ENCODE results near the gene LPCAT1. TPM values are rescaled to one million over a fixed set of nuclear protein-coding genes. Genes with fewer than 3 reads are reported as not detected.

LPCAT1 gene
- total and polyA plus RNA-seq, 2 of the 13 experiments (the other 11 are each of a cell fraction or from before 2014, with no cell fraction given), result 29.8 to 90.6 TPM

- H3K4me3 ChIP-seq (replicated peaks in 1 of 3; ENCODE audit: insufficient read depth in 1 of 3, low read depth in 2 of 3, low read length in 3 of 3), result no peak overlapping the region
- in situ Hi-C loops (cut with HindIII; ENCODE audit: extremely low pct_ligation_motif_present, low pct_unique_long_range_greater_than_20kb), result no loop called here
- 68% methylated on average over 6 of the region's 21 CpGs for WGBS (ENCODE audit: low lambda C conversion rate)
- H3K27me3 ChIP-seq (ENCODE audit: control insufficient read depth in 1 of 2, insufficient read depth in 2 of 2, low read length in 2 of 2), result peaks cover 5 to 53% of the 10 kb centered on the region in 2 experiments
- FAIRE-seq (no peak), DNase-seq (ENCODE audit: low spot score) (no peak), ATAC-seq (no peak)
- no peak for TF ChIP-seq MZF1 (CRISPR knock-in tag; IDR thresholded peaks at IDR 0.05; ENCODE audit: borderline replicate concordance)
- no peak overlapping the region for H3K4me2 ChIP-seq (ENCODE audit: low read depth, low read length)
- H3K27ac ChIP-seq (ENCODE audit: extremely low read length, insufficient read depth, low read length), result no peak overlapping the region
- intact Hi-C loops (cut with micrococcal nuclease; ENCODE audit: unreplicated experiment), result no loop called here
- no peak overlapping the region for H2AFZ ChIP-seq (ENCODE audit: low read length)
- no peaks in the 10 kb centered on the region for H4K20me1 ChIP-seq (ENCODE audit: insufficient read depth, low read length)
- CTCF ChIA-PET (ENCODE audit: low intra/inter-chr PET ratio, low total read pairs), result no interaction called here
- H3K79me2 ChIP-seq (ENCODE audit: insufficient read depth, low read length), result no peaks in the 10 kb centered on the region
- BruUV-seq (replicated peaks), result no TSS peak
- POLR2A ChIA-PET, result no interaction called here
- H3K9ac ChIP-seq (ENCODE audit: insufficient read depth, low read depth, low read length), result no peak overlapping the region
- H3K36me3 ChIP-seq (replicated peaks in 1 of 2; ENCODE audit: control insufficient read depth in 1 of 2, insufficient read depth in 2 of 2, low read length in 2 of 2), result no peaks in the 10 kb centered on the region
- peaks cover 9% of the 10 kb centered on the region for H3K4me1 ChIP-seq (ENCODE audit: insufficient read depth, low read length)
- no peaks in the 10 kb centered on the region for H3K9me3 ChIP-seq (ENCODE audit: low read length)
These were observed 84.9 kb downstream of the LPCAT1 start for GRCh38 chr5:1438871-1439270.

- intact Hi-C loops (cut with micrococcal nuclease; ENCODE audit: unreplicated experiment) (no loop called here), in situ Hi-C loops (cut with HindIII; ENCODE audit: extremely low pct_ligation_motif_present, low pct_unique_long_range_greater_than_20kb) (no loop called here)
- Histone ChIP-seq H3K4me2 (ENCODE audit: low read depth, low read length) (no peak overlapping the region; the same call in 1 of the 2 replicates), H3K4me1 (ENCODE audit: insufficient read depth, low read length) (peaks cover 9% of the 10 kb centered on the region), H3K79me2 (ENCODE audit: insufficient read depth, low read length) (no peaks in the 10 kb centered on the region), H3K27ac (ENCODE audit: extremely low read length, insufficient read depth, low read length) (no peak overlapping the region), H4K20me1 (ENCODE audit: insufficient read depth, low read length) (no peaks in the 10 kb centered on the region), H3K27me3 (ENCODE audit: control insufficient read depth in 1 of 2, insufficient read depth in 2 of 2, low read length in 2 of 2) (peaks cover 5 to 45% of the 10 kb centered on the region in 2 experiments; a peak in 4 of 5 replicates), H3K9ac (ENCODE audit: insufficient read depth, low read depth, low read length) (no peak overlapping the region), H3K4me3 (replicated peaks in 1 of 3; ENCODE audit: insufficient read depth in 1 of 3, low read depth in 2 of 3, low read length in 3 of 3) (no peak overlapping the region), H3K9me3 (ENCODE audit: low read length) (no peaks in the 10 kb centered on the region), H3K36me3 (replicated peaks in 1 of 2; ENCODE audit: control insufficient read depth in 1 of 2, insufficient read depth in 2 of 2, low read length in 2 of 2) (no peaks in the 10 kb centered on the region), H2AFZ (ENCODE audit: low read length) (no peak overlapping the region)
- 61% methylated on average over 25 of the region's 25 CpGs for WGBS (ENCODE audit: low lambda C conversion rate)
- ChIA-PET POLR2A (no interaction called here), CTCF (ENCODE audit: low intra/inter-chr PET ratio, low total read pairs) (no interaction called here)
- ATAC-seq (no peak), FAIRE-seq (no peak), DNase-seq (ENCODE audit: low spot score) (no peak)
- no TSS peak for BruUV-seq (replicated peaks)
- TF ChIP-seq STAT5B (CRISPR knock-in tag; IDR thresholded peaks at IDR 0.05) (no peak), ZNF180 (CRISPR knock-in tag; IDR thresholded peaks at IDR 0.05; ENCODE audit: borderline replicate concordance, low read depth) (no peak), ZNF781 (CRISPR knock-in tag; IDR thresholded peaks at IDR 0.05; ENCODE audit: borderline replicate concordance, not compliant biosample characterization) (no peak), HNRNPUL1 (IDR thresholded peaks at IDR 0.05; ENCODE audit: low read depth, low read length) (no peak), SETDB1 (CRISPR knock-in tag; IDR thresholded peaks at IDR 0.05; ENCODE audit: borderline replicate concordance) (no peak), KLF16 (CRISPR knock-in tag; IDR thresholded peaks at IDR 0.05) (no peak), RBM39 (IDR thresholded peaks at IDR 0.05; ENCODE audit: low read depth, low read length, poor library complexity, severe bottlenecking) (no peak), ZNF674 (CRISPR knock-in tag; IDR thresholded peaks at IDR 0.05; ENCODE audit: low read depth) (no peak), RARG (CRISPR knock-in tag; IDR thresholded peaks at IDR 0.05; ENCODE audit: low read depth) (no peak), NONO (IDR thresholded peaks at IDR 0.05) (no peak), NONO (CRISPR knock-in tag; conservative IDR thresholded peaks at IDR 0.05) (no peak), SRSF4 (IDR thresholded peaks at IDR 0.05; ENCODE audit: low read depth, low read length, poor library complexity, severe bottlenecking) (no peak), ZNF484 (CRISPR knock-in tag; IDR thresholded peaks at IDR 0.05; ENCODE audit: borderline replicate concordance, low read depth) (no peak), KDM3A (CRISPR knock-in tag; IDR thresholded peaks at IDR 0.05; ENCODE audit: low read depth) (no peak), CC2D1A (CRISPR knock-in tag; IDR thresholded peaks at IDR 0.05) (no peak), SP5 (CRISPR knock-in tag; IDR thresholded peaks at IDR 0.05; ENCODE audit: borderline replicate concordance, low read depth) (no peak), ZFP36 (IDR thresholded peaks at IDR 0.05; ENCODE audit: borderline replicate concordance, low read depth, low read length, partially characterized antibody) (no peak), ZNF160 (CRISPR knock-in tag; IDR thresholded peaks at IDR 0.05) (no peak)
These were observed 85.7 kb downstream of the LPCAT1 start for GRCh38 chr5:1437876-1438559.

Measured in HepG2 (cell line).